Measurements from ENCODE around the gene RHOBTB3. TPM values are rescaled to one million over a fixed set of nuclear protein-coding genes. Genes with fewer than 3 reads are reported as not detected.
"Not testable (repeated sequence)": the region's sequence is repeated elsewhere in the genome, so short reads cannot be mapped to it uniquely, and the experiment has no call there.

The RHOBTB3 gene
- total RNA-seq, 1 donor from 2014 or later = 66.9 TPM

DNA sequence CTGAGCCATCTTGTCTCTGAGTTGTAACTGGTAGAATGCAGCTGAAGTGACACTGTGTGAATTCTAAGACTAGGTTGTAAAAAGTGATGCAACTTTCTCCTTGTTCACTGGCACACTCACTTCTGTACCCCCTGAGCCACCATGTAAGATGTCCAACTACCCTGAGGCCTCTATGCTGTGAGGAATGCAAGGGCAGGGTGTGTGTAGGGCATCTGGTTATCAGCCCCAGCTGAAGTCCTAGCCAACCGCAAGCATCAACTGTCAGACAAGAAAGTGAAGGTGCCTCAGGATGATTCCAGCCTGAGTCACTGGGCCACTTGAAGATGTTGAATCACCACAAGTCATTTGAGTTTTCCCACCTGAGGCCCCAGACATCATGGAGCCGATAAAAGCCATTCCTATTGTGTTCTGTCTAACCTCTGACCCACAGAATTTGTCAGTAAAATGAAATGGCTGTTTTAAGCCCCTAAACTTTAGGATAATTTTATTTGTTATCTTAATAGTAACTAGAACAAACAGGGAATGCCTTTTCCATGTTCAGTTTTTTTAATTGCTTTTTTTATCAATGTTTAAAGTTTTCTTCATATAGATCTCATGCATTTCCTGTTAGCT is 18.7 kb upstream of the RHOBTB3 start:
- Mint-ChIP-seq H3K9me3 (peaks cover 6% of the 10 kb centered on the region), H3K27ac (ENCODE audit: unreplicated experiment) (no peak overlapping the region), H3K27me3 (ENCODE audit: low read depth) (peaks cover 17% of the 10 kb centered on the region), H3K4me1 (peaks cover 6% of the 10 kb centered on the region), H3K36me3 (ENCODE audit: low read depth) (peaks cover 2% of the 10 kb centered on the region), H3K4me3 (no peak overlapping the region)
- TF ChIP-seq, protein P1, sequence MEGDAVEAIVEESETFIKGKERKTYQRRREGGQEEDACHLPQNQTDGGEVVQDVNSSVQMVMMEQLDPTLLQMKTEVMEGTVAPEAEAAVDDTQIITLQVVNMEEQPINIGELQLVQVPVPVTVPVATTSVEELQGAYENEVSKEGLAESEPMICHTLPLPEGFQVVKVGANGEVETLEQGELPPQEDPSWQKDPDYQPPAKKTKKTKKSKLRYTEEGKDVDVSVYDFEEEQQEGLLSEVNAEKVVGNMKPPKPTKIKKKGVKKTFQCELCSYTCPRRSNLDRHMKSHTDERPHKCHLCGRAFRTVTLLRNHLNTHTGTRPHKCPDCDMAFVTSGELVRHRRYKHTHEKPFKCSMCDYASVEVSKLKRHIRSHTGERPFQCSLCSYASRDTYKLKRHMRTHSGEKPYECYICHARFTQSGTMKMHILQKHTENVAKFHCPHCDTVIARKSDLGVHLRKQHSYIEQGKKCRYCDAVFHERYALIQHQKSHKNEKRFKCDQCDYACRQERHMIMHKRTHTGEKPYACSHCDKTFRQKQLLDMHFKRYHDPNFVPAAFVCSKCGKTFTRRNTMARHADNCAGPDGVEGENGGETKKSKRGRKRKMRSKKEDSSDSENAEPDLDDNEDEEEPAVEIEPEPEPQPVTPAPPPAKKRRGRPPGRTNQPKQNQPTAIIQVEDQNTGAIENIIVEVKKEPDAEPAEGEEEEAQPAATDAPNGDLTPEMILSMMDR (conservative IDR thresholded peaks at IDR 0.05) = no peak
- no peak for DNase-seq (ENCODE audit: low read depth, low spot score)

DNA sequence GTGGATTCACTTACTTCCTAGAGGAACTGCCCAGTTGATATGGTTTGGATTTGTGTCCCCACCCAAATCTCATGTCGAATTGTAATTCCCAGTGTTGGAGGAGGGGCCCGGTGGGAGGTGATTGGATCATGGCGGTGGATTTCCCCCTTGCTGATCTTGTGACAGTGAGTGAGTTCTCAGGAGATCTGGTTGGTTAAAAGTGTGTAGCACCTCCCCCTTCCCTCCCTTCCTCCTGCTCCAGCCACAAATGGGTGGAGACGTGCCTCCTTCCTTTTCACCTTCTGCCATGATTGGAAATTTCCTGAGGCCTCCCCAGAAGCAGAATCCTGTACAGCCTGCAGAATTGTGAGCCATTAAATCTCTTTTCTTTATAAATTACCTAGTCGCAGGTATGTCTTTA is 17.9 kb upstream of the RHOBTB3 start:
- not testable (repeated sequence) for H3K36me3 Mint-ChIP-seq (ENCODE audit: low read depth); DNase-seq (ENCODE audit: low read depth, low spot score); H3K27ac Mint-ChIP-seq (ENCODE audit: unreplicated experiment); H3K9me3 Mint-ChIP-seq; H3K4me3 Mint-ChIP-seq; H3K4me1 Mint-ChIP-seq
- peaks cover 17% of the 10 kb centered on the region for H3K27me3 Mint-ChIP-seq (ENCODE audit: low read depth)

DNA sequence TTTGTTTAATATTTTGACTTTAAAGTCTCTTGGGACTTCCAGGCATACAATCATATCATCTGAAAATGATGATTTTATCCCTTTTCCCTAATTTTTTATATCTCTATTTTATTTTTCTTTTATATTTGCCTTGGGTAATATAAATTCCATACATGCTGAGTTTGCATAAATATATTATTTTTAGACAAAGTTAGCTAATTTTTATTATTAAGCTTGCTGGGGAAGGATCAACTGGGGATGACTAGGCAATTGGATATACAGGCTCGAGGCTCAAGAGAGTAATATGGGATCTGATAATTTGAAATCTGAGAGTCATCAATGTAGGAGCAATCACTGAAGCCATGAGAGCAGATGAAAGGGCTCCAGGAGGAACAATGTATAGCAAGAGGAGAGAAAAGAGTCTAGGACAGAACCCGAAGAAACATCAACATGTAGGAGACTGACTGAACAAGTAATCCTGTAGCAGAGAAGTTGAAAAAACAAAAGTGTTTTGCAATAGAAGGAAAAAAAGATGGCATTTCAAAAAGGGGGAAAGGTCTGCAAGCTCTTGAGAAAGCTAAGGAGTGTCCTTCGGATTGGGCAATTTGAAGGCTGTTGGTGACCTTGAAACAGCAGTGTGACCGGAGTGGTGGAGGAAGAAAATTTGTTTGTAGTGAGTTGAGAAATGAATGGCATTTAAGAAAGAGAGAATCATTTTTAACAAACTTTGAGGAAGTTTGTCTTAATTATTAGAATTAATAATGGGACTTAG is 17.0 kb upstream of the RHOBTB3 start:
- H3K27ac Mint-ChIP-seq (ENCODE audit: unreplicated experiment) = no peak overlapping the region
- DNase-seq (ENCODE audit: low read depth, low spot score) = no peak
- peaks cover 2% of the 10 kb centered on the region for H3K36me3 Mint-ChIP-seq (ENCODE audit: low read depth)
- TF ChIP-seq, protein P1 (conservative IDR thresholded peaks at IDR 0.05) = no peak
- peaks cover 6% of the 10 kb centered on the region for H3K4me1 Mint-ChIP-seq
- peaks cover 6% of the 10 kb centered on the region for H3K9me3 Mint-ChIP-seq
- H3K27me3 Mint-ChIP-seq (ENCODE audit: low read depth) = peaks cover 17% of the 10 kb centered on the region
- H3K4me3 Mint-ChIP-seq = no peak overlapping the region

DNA sequence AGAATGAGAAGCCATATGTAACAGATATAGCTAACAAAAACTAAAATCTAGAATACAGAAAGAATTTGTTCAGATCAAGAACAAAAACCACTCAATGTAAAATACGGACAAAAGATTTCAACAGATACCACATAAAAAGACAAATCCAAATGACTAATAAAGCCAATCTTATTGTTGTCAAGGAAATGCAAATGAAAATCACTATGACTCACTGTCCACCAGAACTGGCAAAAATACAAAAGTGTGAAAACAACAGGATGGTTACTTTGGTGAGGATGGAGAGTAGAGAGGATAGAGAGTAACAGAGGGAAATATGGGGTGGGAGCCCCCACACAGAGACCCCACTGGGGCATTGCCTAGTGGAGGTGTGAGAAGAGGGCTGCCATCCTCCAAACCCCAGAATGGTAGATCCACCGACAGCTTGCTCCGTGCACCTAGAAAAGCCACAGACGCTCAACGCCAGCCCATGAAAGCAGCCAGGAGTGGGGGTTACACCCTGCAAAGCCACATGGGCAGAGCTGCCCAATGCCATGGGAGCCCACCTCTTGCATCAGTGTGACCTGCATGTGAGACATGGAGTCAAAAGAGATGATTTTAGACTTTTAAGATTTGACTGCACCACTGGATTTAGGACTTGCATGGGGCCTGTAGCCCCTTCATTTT is 15.2 kb upstream of the RHOBTB3 start:
- no peak overlapping the region for H3K4me3 Mint-ChIP-seq
- no peak for DNase-seq (ENCODE audit: low read depth, low spot score)
- no peaks in the 10 kb centered on the region for H3K4me1 Mint-ChIP-seq
- peaks cover 6% of the 10 kb centered on the region for H3K9me3 Mint-ChIP-seq
- H3K36me3 Mint-ChIP-seq (ENCODE audit: low read depth) = peaks cover 2% of the 10 kb centered on the region
- H3K27me3 Mint-ChIP-seq (ENCODE audit: low read depth) = peaks cover 11% of the 10 kb centered on the region
- TF ChIP-seq, protein P1 (conservative IDR thresholded peaks at IDR 0.05) = no peak
- no peak overlapping the region for H3K27ac Mint-ChIP-seq (ENCODE audit: unreplicated experiment)

DNA sequence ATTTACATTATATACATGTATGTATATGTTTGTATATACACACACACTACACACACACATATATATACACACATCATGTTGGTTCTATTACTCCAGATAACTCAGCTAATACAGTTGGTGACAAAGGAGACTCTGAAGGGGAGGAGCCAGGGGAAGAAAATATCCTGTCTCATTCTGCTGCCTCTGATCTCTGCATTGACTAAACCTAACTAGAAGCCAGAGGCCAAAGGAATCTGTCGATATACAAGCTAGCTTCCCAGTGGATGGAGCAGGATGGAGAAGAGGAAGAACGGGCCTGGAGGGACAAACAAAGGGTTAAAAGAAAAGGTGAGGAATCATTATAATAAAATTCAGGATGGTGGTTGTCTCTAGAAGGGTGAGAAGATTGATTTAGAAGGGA is 13.7 kb upstream of the RHOBTB3 start:
- peaks cover 2% of the 10 kb centered on the region for H3K27me3 Mint-ChIP-seq (ENCODE audit: low read depth)
- TF ChIP-seq, protein P1 (conservative IDR thresholded peaks at IDR 0.05) = no peak
- no peak for DNase-seq (ENCODE audit: low read depth, low spot score)
- H3K4me3 Mint-ChIP-seq = no peak overlapping the region
- no peak overlapping the region for H3K27ac Mint-ChIP-seq (ENCODE audit: unreplicated experiment)
- H3K9me3 Mint-ChIP-seq = no peaks in the 10 kb centered on the region
- no peaks in the 10 kb centered on the region for H3K36me3 Mint-ChIP-seq (ENCODE audit: low read depth)
- H3K4me1 Mint-ChIP-seq = peaks cover 4% of the 10 kb centered on the region

DNA sequence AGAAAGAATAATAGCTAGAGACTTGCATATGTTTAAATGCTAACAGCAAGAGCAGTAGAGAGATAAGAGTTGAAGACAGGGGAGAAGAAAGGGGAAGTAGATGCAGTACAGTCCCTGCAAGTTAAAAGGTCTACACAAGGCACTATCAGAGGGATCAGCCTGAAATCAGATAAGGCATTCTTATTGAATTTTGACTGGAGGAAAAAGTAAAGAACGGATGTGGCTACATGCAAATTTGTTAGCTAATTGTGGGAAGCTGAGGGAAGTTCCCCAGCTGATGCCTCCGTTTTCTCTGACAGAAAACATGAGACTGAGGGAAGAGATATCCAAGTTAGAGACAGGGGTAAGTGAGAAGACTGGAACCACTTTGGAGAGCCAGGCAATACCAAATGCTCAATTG is 12.9 kb upstream of the RHOBTB3 start:
- Mint-ChIP-seq H3K27me3 (ENCODE audit: low read depth) (peaks cover 2% of the 10 kb centered on the region), H3K4me1 (peaks cover 4% of the 10 kb centered on the region), H3K36me3 (ENCODE audit: low read depth) (no peaks in the 10 kb centered on the region), H3K27ac (ENCODE audit: unreplicated experiment) (no peak overlapping the region), H3K4me3 (no peak overlapping the region), H3K9me3 (no peaks in the 10 kb centered on the region)
- TF ChIP-seq, protein P1 (conservative IDR thresholded peaks at IDR 0.05) = no peak
- DNase-seq (ENCODE audit: low read depth, low spot score) = no peak

Measured in neural crest cell (in vitro differentiated cells).